Ishikawa (cell line): ENCODE measurements around the gene TMEM207.

Source experiments
- CEBPB ChIP-seq: IDR thresholded peaks from 2 replicates; pipeline ENCODE4 v1.6.1; 2012
- CREB1 ChIP-seq: IDR thresholded peaks from 2 replicates; pipeline ENCODE4 v1.6.1; 2012; ENCODE audit warnings: low read depth
- EGR1 ChIP-seq: IDR thresholded peaks from 2 replicates; pipeline ENCODE4 v1.6.1; 2012
- EP300 ChIP-seq: IDR thresholded peaks from 2 replicates; pipeline ENCODE4 v1.6.1; 2012; ENCODE audit warnings: borderline replicate concordance
- FOXM1 ChIP-seq: IDR thresholded peaks from 2 replicates; pipeline ENCODE4 v1.6.1; 2012; ENCODE audit warnings: low read depth, borderline replicate concordance
- NFIC ChIP-seq: IDR thresholded peaks from 2 replicates; pipeline ENCODE4 v1.6.1; 2012
- RAD21 ChIP-seq: IDR thresholded peaks from 2 replicates; pipeline ENCODE4 v1.6.1; 2012; ENCODE audit warnings: low read depth
- TAF1 ChIP-seq: IDR thresholded peaks from 2 replicates; pipeline ENCODE4 v1.6.1; 2012; ENCODE audit warnings: low read depth, mild to moderate bottlenecking
- TCF12 ChIP-seq: IDR thresholded peaks from 2 replicates; pipeline ENCODE4 v1.6.1; 2012; ENCODE audit warnings: low read depth
- TEAD4 ChIP-seq: IDR thresholded peaks from 2 replicates; pipeline ENCODE4 v1.6.1; 2012
- YY1 ChIP-seq: IDR thresholded peaks from 2 replicates; pipeline ENCODE4 v1.6.1; 2012; ENCODE audit warnings: low read depth
- ZBTB7A ChIP-seq: IDR thresholded peaks from 2 replicates; pipeline ENCODE4 v1.6.1; 2012; ENCODE audit warnings: low read depth
- TF ChIP-seq, protein P1 (sequence below): IDR thresholded peaks from 2 replicates; pipeline ENCODE4 v1.6.1; 2012
- TF ChIP-seq, protein P2 (sequence below): IDR thresholded peaks from 2 replicates; pipeline ENCODE4 v1.6.1; 2012
- TF ChIP-seq, protein P3 (sequence below): IDR thresholded peaks from 2 replicates; pipeline ENCODE4 v1.6.1; 2012; ENCODE audit warnings: low read depth, mild to moderate bottlenecking

TMEM207 gene

DNA sequence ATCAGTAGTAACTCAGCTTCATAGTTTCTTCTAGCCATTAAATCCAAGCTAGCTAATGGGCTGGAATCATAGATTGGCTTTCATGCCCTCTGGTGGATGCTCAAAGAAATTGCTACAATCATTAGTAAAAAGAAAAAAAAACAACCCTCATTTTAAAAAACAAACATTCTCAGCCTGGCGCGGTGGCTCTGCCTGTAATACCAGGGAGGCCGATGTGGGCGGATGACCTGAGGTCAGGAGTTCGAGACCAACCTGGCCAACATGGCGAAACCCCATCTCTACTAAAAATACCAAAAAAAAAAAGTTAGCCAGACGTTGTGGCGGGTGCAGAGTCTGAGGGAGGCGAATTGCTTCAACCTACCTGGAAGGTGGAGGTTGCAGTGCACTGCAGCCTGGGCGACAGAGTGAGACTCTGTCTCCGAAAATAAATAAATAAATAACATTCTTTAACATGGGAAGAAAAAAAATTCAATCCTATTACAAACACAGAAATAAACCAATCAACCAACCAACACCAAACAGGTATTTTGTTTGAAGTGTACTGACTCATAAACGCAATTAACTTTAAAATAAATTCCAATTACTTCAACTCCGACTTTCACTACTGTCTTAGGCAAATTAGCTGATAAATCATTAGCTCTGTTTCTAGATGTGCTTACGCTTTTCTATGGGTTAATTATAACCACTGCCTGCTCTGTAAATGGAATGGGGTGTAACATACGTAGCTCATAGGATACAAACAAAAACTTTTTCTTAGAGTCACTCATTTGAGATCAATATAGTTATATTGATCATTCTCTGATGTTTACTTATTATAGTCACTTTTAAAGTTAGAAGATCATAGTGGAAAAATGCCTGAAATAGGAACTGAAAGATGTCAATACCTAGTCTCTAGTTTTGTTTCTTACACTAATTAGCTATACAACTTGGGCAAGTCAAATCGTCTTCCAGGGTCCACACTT is 24.9 kb downstream of the TMEM207 start:
- TF ChIP-seq YY1 (peak; percentile 75; the same call in 1 of the 2 replicates), NFIC (peak; percentile 10; the same call in 1 of the 2 replicates), EGR1 (peak; percentile 98), FOXM1 (peak; percentile 74), RAD21 (peak; percentile 87), CREB1 (no peak), ZBTB7A (no peak), CEBPB (no peak), TAF1 (no peak), TEAD4 (peak; percentile 68), TCF12 (peak; percentile 63; the same call in 1 of the 2 replicates)
- TF ChIP-seq, protein P1, sequence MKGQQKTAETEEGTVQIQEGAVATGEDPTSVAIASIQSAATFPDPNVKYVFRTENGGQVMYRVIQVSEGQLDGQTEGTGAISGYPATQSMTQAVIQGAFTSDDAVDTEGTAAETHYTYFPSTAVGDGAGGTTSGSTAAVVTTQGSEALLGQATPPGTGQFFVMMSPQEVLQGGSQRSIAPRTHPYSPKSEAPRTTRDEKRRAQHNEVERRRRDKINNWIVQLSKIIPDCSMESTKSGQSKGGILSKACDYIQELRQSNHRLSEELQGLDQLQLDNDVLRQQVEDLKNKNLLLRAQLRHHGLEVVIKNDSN = no peak
- TF ChIP-seq, protein P2, sequence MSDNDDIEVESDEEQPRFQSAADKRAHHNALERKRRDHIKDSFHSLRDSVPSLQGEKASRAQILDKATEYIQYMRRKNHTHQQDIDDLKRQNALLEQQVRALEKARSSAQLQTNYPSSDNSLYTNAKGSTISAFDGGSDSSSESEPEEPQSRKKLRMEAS = no peak

DNA sequence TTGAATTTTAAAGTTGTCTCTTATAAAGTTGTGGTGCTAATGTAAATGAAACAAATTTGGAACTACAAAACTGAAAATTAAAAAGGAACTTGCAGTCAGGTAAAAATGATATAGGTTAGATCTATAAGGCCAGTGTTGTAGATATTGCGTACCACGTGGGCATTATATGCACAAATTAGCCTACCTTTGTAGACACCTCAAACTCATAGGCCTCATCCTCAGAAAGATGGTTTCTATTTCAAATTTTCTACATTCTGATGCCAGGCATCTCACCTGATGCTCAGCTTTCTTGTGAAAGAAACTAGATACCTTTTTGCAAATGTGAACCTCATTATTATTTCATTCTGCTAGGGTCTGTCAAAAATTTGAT is 25.6 kb downstream of the TMEM207 start:
- TF ChIP-seq, protein P3, sequence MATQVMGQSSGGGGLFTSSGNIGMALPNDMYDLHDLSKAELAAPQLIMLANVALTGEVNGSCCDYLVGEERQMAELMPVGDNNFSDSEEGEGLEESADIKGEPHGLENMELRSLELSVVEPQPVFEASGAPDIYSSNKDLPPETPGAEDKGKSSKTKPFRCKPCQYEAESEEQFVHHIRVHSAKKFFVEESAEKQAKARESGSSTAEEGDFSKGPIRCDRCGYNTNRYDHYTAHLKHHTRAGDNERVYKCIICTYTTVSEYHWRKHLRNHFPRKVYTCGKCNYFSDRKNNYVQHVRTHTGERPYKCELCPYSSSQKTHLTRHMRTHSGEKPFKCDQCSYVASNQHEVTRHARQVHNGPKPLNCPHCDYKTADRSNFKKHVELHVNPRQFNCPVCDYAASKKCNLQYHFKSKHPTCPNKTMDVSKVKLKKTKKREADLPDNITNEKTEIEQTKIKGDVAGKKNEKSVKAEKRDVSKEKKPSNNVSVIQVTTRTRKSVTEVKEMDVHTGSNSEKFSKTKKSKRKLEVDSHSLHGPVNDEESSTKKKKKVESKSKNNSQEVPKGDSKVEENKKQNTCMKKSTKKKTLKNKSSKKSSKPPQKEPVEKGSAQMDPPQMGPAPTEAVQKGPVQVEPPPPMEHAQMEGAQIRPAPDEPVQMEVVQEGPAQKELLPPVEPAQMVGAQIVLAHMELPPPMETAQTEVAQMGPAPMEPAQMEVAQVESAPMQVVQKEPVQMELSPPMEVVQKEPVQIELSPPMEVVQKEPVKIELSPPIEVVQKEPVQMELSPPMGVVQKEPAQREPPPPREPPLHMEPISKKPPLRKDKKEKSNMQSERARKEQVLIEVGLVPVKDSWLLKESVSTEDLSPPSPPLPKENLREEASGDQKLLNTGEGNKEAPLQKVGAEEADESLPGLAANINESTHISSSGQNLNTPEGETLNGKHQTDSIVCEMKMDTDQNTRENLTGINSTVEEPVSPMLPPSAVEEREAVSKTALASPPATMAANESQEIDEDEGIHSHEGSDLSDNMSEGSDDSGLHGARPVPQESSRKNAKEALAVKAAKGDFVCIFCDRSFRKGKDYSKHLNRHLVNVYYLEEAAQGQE = no peak
- TF ChIP-seq, protein P1 = peak; percentile 44

DNA sequence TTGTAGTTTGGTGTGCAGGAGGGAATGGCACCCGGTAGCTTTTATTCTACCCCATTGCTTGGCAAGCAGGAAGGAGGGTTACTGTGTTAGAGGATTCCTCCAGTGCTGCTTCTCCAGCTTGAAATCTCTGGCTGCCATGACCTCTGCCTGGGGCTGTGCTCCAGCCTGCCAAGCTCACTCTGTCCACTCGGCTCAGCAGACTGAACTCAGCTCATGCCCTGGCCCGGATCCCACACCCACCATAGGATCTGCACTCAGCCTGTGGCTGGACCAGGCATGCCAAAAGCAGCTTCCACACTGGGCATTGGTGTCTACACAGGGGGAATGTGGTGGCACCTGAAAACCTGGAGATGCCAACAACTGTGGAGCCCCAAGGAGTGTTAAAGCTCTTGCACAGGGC is 35.4 kb downstream of the TMEM207 start:
- TF ChIP-seq EP300 = no peak
- no peak for TF ChIP-seq YY1
- TF ChIP-seq FOXM1 = no peak
- TF ChIP-seq, protein P3 = no peak
- TF ChIP-seq, protein P1 = no peak
- no peak for TF ChIP-seq CREB1
- no peak for TF ChIP-seq NFIC
- no peak for TF ChIP-seq TEAD4
- TF ChIP-seq, protein P2 = no peak
- no peak for TF ChIP-seq EGR1

DNA sequence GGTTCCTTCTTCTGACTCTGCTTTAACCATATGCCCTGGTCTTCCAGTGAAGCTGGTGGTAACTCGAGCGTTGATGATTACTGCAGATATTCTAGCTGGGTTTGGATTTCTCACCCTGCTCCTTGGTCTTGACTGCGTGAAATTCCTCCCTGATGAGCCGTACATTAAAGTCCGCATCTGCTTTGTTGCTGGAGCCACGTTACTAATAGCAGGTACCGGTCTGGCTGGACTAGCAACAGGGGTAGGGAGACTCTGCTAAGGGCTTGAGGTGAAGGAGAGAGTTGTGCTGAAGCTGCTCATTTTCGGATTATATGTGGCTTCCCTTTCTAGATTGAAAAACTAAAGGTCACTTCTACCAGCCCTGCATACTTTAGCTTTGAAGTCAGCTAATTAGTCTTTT is 45.0 kb downstream of the TMEM207 start:
- TF ChIP-seq CEBPB (no peak), TEAD4 (peak; percentile 31; the same call in 1 of the 2 replicates), RAD21 (no peak), TCF12 (no peak), TAF1 (no peak)
- TF ChIP-seq, protein P3 = no peak
- TF ChIP-seq, protein P2 = no peak
